ENCODE results near the gene LENG8.

The LENG8 gene

GRCh38 chr19:54452626-54453025 is 3.6 kb downstream of the LENG8 start:
- no peak for ATAC-seq
- TF ChIP-seq CREB5 (CRISPR knock-in tag; IDR thresholded peaks at IDR 0.05; ENCODE audit: low read depth) = no peak
- no peak for TF ChIP-seq TOX (CRISPR knock-in tag; IDR thresholded peaks at IDR 0.05; ENCODE audit: borderline replicate concordance)
- TF ChIP-seq CSDC2 (CRISPR knock-in tag; IDR thresholded peaks at IDR 0.05) = no peak
- TF ChIP-seq PPARA (CRISPR knock-in tag; IDR thresholded peaks at IDR 0.05; ENCODE audit: borderline replicate concordance) = no peak
- TF ChIP-seq OSR1 (CRISPR knock-in tag; IDR thresholded peaks at IDR 0.05) = no peak
- TF ChIP-seq PATZ1 (CRISPR knock-in tag; IDR thresholded peaks at IDR 0.05; ENCODE audit: borderline replicate concordance) = no peak
- no peak for TF ChIP-seq ZFP3 (CRISPR knock-in tag; IDR thresholded peaks at IDR 0.05)
- TF ChIP-seq ISL1 (CRISPR knock-in tag; IDR thresholded peaks at IDR 0.05) = no peak
- no peak for TF ChIP-seq ZNF565 (CRISPR knock-in tag; conservative IDR thresholded peaks at IDR 0.05; ENCODE audit: low read depth)
- TF ChIP-seq SNAI2 (CRISPR knock-in tag; IDR thresholded peaks at IDR 0.05) = no peak
- TF ChIP-seq TSHZ2 (CRISPR knock-in tag; IDR thresholded peaks at IDR 0.05) = no peak
- no peak for TF ChIP-seq ZC3H10 (CRISPR knock-in tag; IDR thresholded peaks at IDR 0.05)
- TF ChIP-seq ARNTL (CRISPR knock-in tag; IDR thresholded peaks at IDR 0.05; ENCODE audit: borderline replicate concordance, low read depth) = no peak
- no peak for TF ChIP-seq TCF4 (CRISPR knock-in tag; IDR thresholded peaks at IDR 0.05; ENCODE audit: borderline replicate concordance)
- TF ChIP-seq GLIS3 (CRISPR knock-in tag; IDR thresholded peaks at IDR 0.05) = no peak
- TF ChIP-seq POU6F1 (CRISPR knock-in tag; IDR thresholded peaks at IDR 0.05; ENCODE audit: borderline replicate concordance, low read depth) = no peak
- TF ChIP-seq RARB (CRISPR knock-in tag; IDR thresholded peaks at IDR 0.05) = no peak

GRCh38 chr19:54453921-54454780 is 5.2 kb downstream of the LENG8 start:
- TF ChIP-seq ZFP30 (CRISPR knock-in tag; IDR thresholded peaks at IDR 0.05) (no peak), RARB (CRISPR knock-in tag; IDR thresholded peaks at IDR 0.05) (no peak), CSDC2 (CRISPR knock-in tag; IDR thresholded peaks at IDR 0.05) (no peak), OSR1 (CRISPR knock-in tag; IDR thresholded peaks at IDR 0.05) (no peak), ZNF565 (CRISPR knock-in tag; conservative IDR thresholded peaks at IDR 0.05; ENCODE audit: low read depth) (no peak), GLIS3 (CRISPR knock-in tag; IDR thresholded peaks at IDR 0.05) (no peak), CREB5 (CRISPR knock-in tag; IDR thresholded peaks at IDR 0.05; ENCODE audit: low read depth) (no peak)
- no peak for ATAC-seq
